Epithelial cell of esophagus (primary cell): Measurements from ENCODE around the gene SORCS1.

Experiments used
- DNase-seq: peaks from one replicate; pipeline ENCODE4 v3.0.0; 2010; ENCODE audit warnings: low read depth
- H3K4me3 ChIP-seq: 2 replicates; pipeline ENCODE4 v1.5.1; 2011; ENCODE audit warnings: mild to moderate bottlenecking, low read length, control low read depth
- TF ChIP-seq, protein P1 (sequence below): IDR thresholded peaks from 2 replicates; pipeline ENCODE4 v1.5.1; 2011; ENCODE audit warnings: low read depth, mild to moderate bottlenecking, low read length, control low read depth, inconsistent platforms; ENCODE audit not compliant: insufficient read depth; ENCODE audit errors: missing control alignments

Gene SORCS1

DNA sequence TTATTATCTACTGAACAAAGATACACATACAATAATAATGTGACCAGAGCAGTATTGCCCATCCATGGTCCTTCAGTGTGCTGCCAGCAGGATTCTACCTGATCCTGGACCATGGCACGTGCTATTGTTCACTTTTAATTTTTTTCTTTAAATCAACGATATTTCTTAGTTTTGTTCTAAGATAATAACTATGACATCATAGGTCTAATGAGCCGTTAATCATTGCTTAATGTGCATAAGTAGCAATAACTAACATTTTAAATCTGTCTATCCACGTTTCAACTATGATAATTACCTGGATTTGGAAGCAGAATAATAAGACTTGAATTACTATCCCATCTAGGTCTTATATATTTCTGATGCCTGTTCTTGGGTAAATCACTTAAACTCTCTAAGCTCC lies 253.8 kb downstream of the SORCS1 start:
- DNase-seq, result no peak
- no peak overlapping the region for H3K4me3 ChIP-seq
- TF ChIP-seq, protein P1, sequence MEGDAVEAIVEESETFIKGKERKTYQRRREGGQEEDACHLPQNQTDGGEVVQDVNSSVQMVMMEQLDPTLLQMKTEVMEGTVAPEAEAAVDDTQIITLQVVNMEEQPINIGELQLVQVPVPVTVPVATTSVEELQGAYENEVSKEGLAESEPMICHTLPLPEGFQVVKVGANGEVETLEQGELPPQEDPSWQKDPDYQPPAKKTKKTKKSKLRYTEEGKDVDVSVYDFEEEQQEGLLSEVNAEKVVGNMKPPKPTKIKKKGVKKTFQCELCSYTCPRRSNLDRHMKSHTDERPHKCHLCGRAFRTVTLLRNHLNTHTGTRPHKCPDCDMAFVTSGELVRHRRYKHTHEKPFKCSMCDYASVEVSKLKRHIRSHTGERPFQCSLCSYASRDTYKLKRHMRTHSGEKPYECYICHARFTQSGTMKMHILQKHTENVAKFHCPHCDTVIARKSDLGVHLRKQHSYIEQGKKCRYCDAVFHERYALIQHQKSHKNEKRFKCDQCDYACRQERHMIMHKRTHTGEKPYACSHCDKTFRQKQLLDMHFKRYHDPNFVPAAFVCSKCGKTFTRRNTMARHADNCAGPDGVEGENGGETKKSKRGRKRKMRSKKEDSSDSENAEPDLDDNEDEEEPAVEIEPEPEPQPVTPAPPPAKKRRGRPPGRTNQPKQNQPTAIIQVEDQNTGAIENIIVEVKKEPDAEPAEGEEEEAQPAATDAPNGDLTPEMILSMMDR, result no peak

DNA sequence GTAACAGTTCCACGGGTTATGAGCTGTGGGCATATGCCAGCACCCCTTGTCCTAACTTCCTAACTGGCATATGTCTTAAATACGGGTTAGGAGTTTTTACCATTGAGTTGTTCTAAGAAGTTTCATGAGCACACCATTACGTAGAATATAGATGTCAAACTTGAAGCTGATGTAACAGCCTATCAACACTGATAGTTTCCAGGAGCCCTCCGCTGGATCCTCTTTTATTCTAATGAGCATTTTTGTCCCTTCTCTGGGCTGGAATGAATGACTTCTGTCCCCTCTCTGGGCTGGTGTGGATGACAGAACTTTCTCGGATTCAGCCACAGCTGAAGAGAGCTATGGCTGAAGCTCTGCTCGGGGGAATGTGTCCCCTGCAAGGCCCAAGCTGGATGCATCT lies 256.3 kb downstream of the SORCS1 start:
- no peak overlapping the region for H3K4me3 ChIP-seq
- no peak for DNase-seq
- TF ChIP-seq, protein P1, result no peak

DNA sequence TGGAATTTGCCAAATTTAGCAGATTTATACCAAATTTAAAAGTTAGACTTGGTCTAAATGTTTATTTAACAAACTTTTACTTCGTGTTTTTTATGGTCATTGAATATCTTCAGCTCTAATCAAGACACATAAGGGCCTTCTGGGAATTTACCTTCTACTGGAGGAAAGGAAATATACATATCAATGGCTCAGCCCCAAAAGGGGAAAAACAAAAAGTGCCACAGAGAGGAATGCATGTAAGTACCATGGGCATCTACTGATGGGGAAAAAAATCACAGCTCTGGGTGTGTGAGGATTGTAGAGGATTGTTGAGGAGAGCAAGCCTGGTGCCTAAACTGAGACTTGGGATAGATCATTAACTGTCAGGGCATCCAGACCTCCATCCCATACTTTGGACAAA lies 260.3 kb downstream of the SORCS1 start:
- H3K4me3 ChIP-seq, result no peak overlapping the region
- TF ChIP-seq, protein P1, result no peak

DNA sequence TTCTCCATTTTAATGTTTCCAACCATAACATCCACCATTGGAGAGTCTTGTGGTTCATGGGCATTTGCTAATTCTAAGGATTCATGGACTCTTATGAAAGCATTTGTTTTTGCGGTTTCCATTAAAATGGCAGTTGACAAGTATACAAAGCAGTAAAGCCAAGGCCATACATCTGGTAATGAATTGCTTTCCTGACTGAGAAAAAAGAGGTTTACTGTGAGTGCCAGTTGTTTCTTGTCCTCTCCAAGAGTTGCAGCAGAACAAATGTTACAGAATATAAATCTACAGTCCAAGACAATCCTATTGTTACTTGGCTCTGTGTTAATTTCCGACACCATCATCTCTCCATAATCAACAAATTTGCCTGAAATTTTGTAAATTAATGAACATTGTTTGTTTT lies 261.3 kb downstream of the SORCS1 start:
- TF ChIP-seq, protein P1, result no peak
- no peak for DNase-seq

More for the DNA sequence above, 260.3 kb downstream of the SORCS1 start:
- no peak for DNase-seq

DNA sequence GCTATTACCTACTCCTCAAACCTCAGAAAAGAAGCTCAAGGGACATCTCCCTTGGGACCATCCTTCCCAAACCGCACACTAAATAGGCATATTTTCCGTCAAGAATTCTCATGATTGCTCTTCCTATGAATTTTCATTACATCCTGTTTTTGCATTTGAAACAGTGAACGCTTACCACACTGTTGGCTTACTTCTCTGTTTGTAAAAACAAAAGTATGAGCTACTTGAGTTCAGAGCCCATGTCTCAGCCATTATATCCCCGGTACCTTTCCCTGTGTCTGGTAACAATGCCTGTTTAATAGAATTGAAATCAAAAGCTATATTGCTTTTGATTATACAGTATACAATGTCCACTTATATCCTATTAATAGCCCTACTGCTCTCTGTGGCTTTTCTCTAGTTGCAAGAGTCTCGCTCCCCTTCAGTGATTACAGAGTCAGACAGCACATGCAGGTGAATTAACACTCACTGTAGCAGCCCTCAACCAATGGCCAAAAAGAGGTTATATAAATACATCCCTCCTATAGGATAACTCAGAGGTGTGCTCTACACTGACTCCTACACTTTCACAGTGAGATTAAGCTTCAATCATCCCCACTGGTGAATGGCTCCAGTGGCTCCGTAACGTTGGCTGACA lies 264.4 kb downstream of the SORCS1 start:
- no peak overlapping the region for H3K4me3 ChIP-seq
- TF ChIP-seq, protein P1, result no peak
- DNase-seq, result no peak

More for the DNA sequence above, 261.3 kb downstream of the SORCS1 start:
- H3K4me3 ChIP-seq, result no peak overlapping the region

DNA sequence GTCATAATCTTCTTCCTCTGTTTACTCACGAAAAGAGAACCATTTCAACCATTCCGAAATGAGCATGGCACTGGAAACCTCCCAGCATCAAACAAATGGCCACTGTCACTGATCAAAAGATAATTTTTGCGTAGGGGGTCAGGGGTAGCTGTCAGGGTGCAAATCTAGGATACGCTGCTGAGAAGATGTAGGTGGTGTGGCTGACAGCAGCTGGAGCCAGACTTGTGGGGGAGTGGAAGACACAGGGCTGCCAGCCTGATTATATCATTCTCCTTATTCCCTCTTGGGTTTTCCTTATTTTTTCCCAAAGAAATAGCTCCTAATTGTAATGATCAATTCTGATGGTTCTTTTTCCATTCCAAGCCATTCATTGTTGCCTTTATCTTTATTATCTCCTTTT lies 266.1 kb downstream of the SORCS1 start:
- TF ChIP-seq, protein P1, result no peak
- no peak for DNase-seq
- H3K4me3 ChIP-seq, result no peak overlapping the region

DNA sequence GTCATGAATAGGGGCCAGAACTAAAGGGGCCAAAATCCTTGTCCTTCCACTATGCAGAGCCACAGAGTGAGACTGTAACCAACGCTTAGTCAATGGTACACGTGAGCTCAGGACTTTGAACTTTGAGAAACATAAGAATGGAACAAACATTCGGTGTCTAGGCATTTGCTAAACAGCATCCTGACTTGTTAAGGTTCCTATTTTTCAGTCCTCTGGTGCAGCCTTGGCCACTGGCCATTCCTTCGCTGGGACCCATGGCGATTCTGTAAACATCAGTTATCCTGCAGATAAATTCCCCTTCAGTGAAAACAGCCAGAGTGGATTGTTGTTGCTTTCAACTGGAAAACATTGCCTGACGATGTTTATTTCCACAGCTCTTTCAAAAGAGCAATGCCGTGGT lies 266.8 kb downstream of the SORCS1 start:
- TF ChIP-seq, protein P1, result no peak
- DNase-seq, result no peak
- no peak overlapping the region for H3K4me3 ChIP-seq
